ENCODE data around the gene TCTN1.
"Not testable (repeated sequence)": the region's sequence is repeated elsewhere in the genome, so short reads cannot be mapped to it uniquely, and the experiment has no call there.

The TCTN1 gene

GRCh38 chr12:110640275-110641025, 26.5 kb downstream of the TCTN1 start:
- DNase-seq, result no peak

- no peak for DNase-seq
Observed at GRCh38 chr12:110641521-110641920, 27.6 kb downstream of the TCTN1 start.

- DNase-seq, result no peak
Observed at GRCh38 chr12:110647631-110648040, 33.7 kb downstream of the TCTN1 start.

- DNase-seq, result no peak
Observed at GRCh38 chr12:110649341-110649847, 35.5 kb downstream of the TCTN1 start.

- DNase-seq, result not testable (repeated sequence)
Observed at GRCh38 chr12:110654238-110654637, 40.3 kb downstream of the TCTN1 start.

- DNase-seq, result no peak
Observed at GRCh38 chr12:110656071-110656655, 42.2 kb downstream of the TCTN1 start.

- DNase-seq, result no peak
Observed at GRCh38 chr12:110657747-110658146, 43.8 kb downstream of the TCTN1 start.

GRCh38 chr12:110658242-110658641, 44.3 kb downstream of the TCTN1 start:
- DNase-seq, result no peak

GRCh38 chr12:110658878-110659277, 44.9 kb downstream of the TCTN1 start:
- DNase-seq, result no peak

- no peak for DNase-seq
Observed at GRCh38 chr12:110661337-110661972, 47.5 kb downstream of the TCTN1 start.

GRCh38 chr12:110666892-110667291, 53.0 kb downstream of the TCTN1 start:
- DNase-seq, result no peak

- DNase-seq, result no peak
Observed at GRCh38 chr12:110667671-110668070, 53.7 kb downstream of the TCTN1 start.

- DNase-seq, result no peak
Observed at GRCh38 chr12:110668480-110669192, 54.7 kb downstream of the TCTN1 start.

GRCh38 chr12:110669193-110669502, 55.2 kb downstream of the TCTN1 start:
- DNase-seq, result no peak

GRCh38 chr12:110670161-110670701, 56.3 kb downstream of the TCTN1 start:
- peak; percentile 30 to 36 for DNase-seq

- no peak for DNase-seq
Observed at GRCh38 chr12:110676171-110676570, 62.2 kb downstream of the TCTN1 start.

- no peak for DNase-seq
Observed at GRCh38 chr12:110677206-110677911, 63.4 kb downstream of the TCTN1 start.

GRCh38 chr12:110677982-110678381, 64.1 kb downstream of the TCTN1 start:
- DNase-seq, result no peak

- no peak for DNase-seq
Observed at GRCh38 chr12:110679201-110679600, 65.3 kb downstream of the TCTN1 start.

- DNase-seq, result no peak
Observed at GRCh38 chr12:110680032-110680431, 66.1 kb downstream of the TCTN1 start.

GRCh38 chr12:110683888-110684287, 70.0 kb downstream of the TCTN1 start:
- DNase-seq, result no peak

- DNase-seq, result no peak
Observed at GRCh38 chr12:110684312-110684836, 70.4 kb downstream of the TCTN1 start.
